GM18519 (cell line): ENCODE measurements around the gene NRXN3.

ENCODE experiments used
- ATAC-seq: cut with Tn5 transposase; IDR thresholded peaks from one replicate; pipeline ENCODE4 v1.9.1; 2021; ENCODE audit warnings: mild to moderate bottlenecking, moderate library complexity; ENCODE audit not compliant: unreplicated experiment, low FRiP score

The NRXN3 gene

GRCh38 chr14:79915406-79915805, 1745.2 kb downstream of the NRXN3 start:
- no peak for ATAC-seq

- ATAC-seq: no peak
Observed at GRCh38 chr14:79916281-79916680, 1746.1 kb downstream of the NRXN3 start.

- ATAC-seq: no peak
Observed at GRCh38 chr14:79916892-79917291, 1746.7 kb downstream of the NRXN3 start.
